H1 (cell line): ENCODE measurements around the gene ATP13A3.

Experiments used
- ASH2L ChIP-seq: fragments of 200-600, 300-600 bp; sonication (generic); IDR thresholded peaks from one replicate; pipeline ENCODE4 v1.7.1; 2017; ENCODE audit warnings: low read length
- ATF3 ChIP-seq: IDR thresholded peaks from 2 replicates; pipeline ENCODE4 v1.6.1; 2011; ENCODE audit warnings: low read depth, mild to moderate bottlenecking, low read length; ENCODE audit not compliant: insufficient read depth
- EZH2 ChIP-seq: fragments of 200-600 bp; sonication (generic); IDR thresholded peaks from 2 replicates; pipeline ENCODE4 v1.7.1; 2012; ENCODE audit warnings: low read depth, mild to moderate bottlenecking, moderate library complexity, low read length, inconsistent platforms; ENCODE audit not compliant: severe bottlenecking
- JUN ChIP-seq: IDR thresholded peaks from 2 replicates; pipeline ENCODE4 v1.6.1; 2011; ENCODE audit warnings: low read depth, mild to moderate bottlenecking, improper control_type of control experiment, low read length
- POLR2A ChIP-seq, 2 experiments: IDR thresholded peaks; 1 replicate in 1 of 2; 2 replicates in 1 of 2; pipeline ENCODE4 v1.6.1; 2011; ENCODE audit warnings: low read depth in 2 of 2, low read length in 2 of 2, mild to moderate bottlenecking in 2 of 2; ENCODE audit errors: control extremely low read depth in 1 of 2
- TAF1 ChIP-seq: IDR thresholded peaks from 2 replicates; pipeline ENCODE4 v1.6.1; 2011; ENCODE audit warnings: mild to moderate bottlenecking, low read depth, low read length
- TF ChIP-seq, protein P1 (sequence below), 3 experiments: IDR thresholded peaks; 1 replicate in 2 of 3; 2 replicates in 1 of 3; pipeline versions ENCODE4 v1.5.1 to v1.6.1; 2011; ENCODE audit warnings: low read length in 3 of 3, mild to moderate bottlenecking in 3 of 3, inconsistent platforms in 2 of 3, low read depth in 1 of 3, moderate library complexity in 1 of 3; ENCODE audit not compliant: insufficient read depth in 1 of 3; ENCODE audit errors: control extremely low read depth in 1 of 3
- TF ChIP-seq, protein P2 (sequence below): IDR thresholded peaks from 2 replicates; pipeline ENCODE4 v1.6.1; 2012; ENCODE audit warnings: inconsistent platforms

DNA sequence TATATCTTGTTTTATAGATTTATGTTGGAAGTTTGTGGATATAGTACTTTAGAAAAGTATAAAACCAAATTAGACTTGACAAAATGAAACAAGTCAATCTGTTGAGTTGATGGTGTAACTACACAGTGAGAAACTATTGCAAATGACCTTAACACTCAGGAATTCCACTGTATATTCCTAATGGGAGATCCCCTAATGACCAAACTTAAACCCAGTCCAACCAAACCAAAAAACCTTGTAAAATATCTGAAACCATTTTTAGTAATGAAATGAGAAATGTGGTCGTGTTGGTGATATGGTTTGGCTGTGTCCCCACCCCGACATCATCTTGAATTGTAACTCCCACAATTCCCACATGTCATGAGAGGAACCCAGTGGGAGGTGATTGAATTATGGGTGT, 31.9 kb upstream of the ATP13A3 start:
- TF ChIP-seq EZH2, result no peak
- TF ChIP-seq, protein P1, sequence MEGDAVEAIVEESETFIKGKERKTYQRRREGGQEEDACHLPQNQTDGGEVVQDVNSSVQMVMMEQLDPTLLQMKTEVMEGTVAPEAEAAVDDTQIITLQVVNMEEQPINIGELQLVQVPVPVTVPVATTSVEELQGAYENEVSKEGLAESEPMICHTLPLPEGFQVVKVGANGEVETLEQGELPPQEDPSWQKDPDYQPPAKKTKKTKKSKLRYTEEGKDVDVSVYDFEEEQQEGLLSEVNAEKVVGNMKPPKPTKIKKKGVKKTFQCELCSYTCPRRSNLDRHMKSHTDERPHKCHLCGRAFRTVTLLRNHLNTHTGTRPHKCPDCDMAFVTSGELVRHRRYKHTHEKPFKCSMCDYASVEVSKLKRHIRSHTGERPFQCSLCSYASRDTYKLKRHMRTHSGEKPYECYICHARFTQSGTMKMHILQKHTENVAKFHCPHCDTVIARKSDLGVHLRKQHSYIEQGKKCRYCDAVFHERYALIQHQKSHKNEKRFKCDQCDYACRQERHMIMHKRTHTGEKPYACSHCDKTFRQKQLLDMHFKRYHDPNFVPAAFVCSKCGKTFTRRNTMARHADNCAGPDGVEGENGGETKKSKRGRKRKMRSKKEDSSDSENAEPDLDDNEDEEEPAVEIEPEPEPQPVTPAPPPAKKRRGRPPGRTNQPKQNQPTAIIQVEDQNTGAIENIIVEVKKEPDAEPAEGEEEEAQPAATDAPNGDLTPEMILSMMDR (IDR thresholded peaks at IDR 0.05; ENCODE audit: control extremely low read depth in 1 of 3, insufficient read depth in 1 of 3, low read depth in 1 of 3, low read length in 3 of 3), result no peak
- no peak for TF ChIP-seq POLR2A (IDR thresholded peaks at IDR 0.05; ENCODE audit: control extremely low read depth in 1 of 2, low read depth in 2 of 2, low read length in 2 of 2)
- TF ChIP-seq TAF1, result no peak
- TF ChIP-seq ASH2L, result no peak
- no peak for TF ChIP-seq JUN
- TF ChIP-seq, protein P2, sequence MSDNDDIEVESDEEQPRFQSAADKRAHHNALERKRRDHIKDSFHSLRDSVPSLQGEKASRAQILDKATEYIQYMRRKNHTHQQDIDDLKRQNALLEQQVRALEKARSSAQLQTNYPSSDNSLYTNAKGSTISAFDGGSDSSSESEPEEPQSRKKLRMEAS, result no peak
- no peak for TF ChIP-seq ATF3
